CD14-positive monocyte (primary cell): ENCODE data around the gene C2CD2. TPM values are rescaled to one million over a fixed set of nuclear protein-coding genes. Genes with fewer than 3 reads are reported as not detected.

Experiments used
- DNase-seq, 3 donors: peaks; one replicate each; pipeline ENCODE4 v3.0.0-alpha.2; 2011 to 2022
- H2AFZ ChIP-seq: 2 replicates; pipeline ENCODE4 v1.6.0; 2012; ENCODE audit warnings: mild to moderate bottlenecking, low read depth, low read length, inconsistent platforms; ENCODE audit not compliant: insufficient read depth, poor library complexity, severe bottlenecking
- H3K27ac ChIP-seq, 2 donors: 1 replicate in 1 of 2; 2 replicates in 1 of 2; pipeline ENCODE4 v1.5.1; 2012 to 2013; ENCODE audit warnings: low read length in 2 of 2, control low read depth in 1 of 2, inconsistent platforms in 1 of 2, low read depth in 1 of 2, mild to moderate bottlenecking in 1 of 2
- H3K27me3 ChIP-seq, 2 donors: one replicate each; pipeline versions ENCODE4 v1.6.0 to v1.6.1; 2011 to 2013; ENCODE audit warnings: low read length in 2 of 2; ENCODE audit not compliant: control insufficient read depth in 2 of 2, insufficient read depth in 2 of 2
- H3K36me3 ChIP-seq, 2 donors: replicated peaks in 1 of 2; 1 replicate in 1 of 2; 2 replicates in 1 of 2; pipeline versions ENCODE4 v1.5.1 to v1.6.1; 2012 to 2013; ENCODE audit warnings: low read length in 2 of 2, control low read depth in 1 of 2, inconsistent platforms in 1 of 2, mild to moderate bottlenecking in 1 of 2; ENCODE audit not compliant: insufficient read depth in 2 of 2, control insufficient read depth in 1 of 2
- H3K4me1 ChIP-seq, 2 donors: 1 replicate in 1 of 2; 2 replicates in 1 of 2; pipeline versions ENCODE4 v1.5.1 to v1.6.1; 2012 to 2013; ENCODE audit warnings: low read length in 2 of 2, control low read depth in 1 of 2, inconsistent platforms in 1 of 2, mild to moderate bottlenecking in 1 of 2, moderate library complexity in 1 of 2; ENCODE audit not compliant: insufficient read depth in 2 of 2, control insufficient read depth in 1 of 2
- H3K4me2 ChIP-seq: replicated peaks from 2 replicates; pipeline ENCODE3; 2012; ENCODE audit warnings: low read length, moderate library complexity, mild to moderate bottlenecking; ENCODE audit not compliant: poor library complexity, severe bottlenecking; ENCODE audit errors: extremely low read depth
- H3K4me3 ChIP-seq, 3 experiments: fragments of 200-600 bp in 1 of 3; sonication (generic) in 1 of 3; replicated peaks in 1 of 3; 1 replicate in 2 of 3; 2 replicates in 1 of 3; pipeline ENCODE4 v1.5.1; 2011 to 2013; ENCODE audit warnings: low read length in 3 of 3, mild to moderate bottlenecking in 3 of 3, control low read depth in 2 of 3, low read depth in 2 of 3, inconsistent platforms in 1 of 3, moderate library complexity in 1 of 3
- H3K79me2 ChIP-seq: 2 replicates; pipeline ENCODE4 v1.6.0; 2012; ENCODE audit warnings: mild to moderate bottlenecking, control low read depth, inconsistent platforms, low read length, moderate library complexity; ENCODE audit not compliant: insufficient read depth
- H3K9ac ChIP-seq: 2 replicates; pipeline ENCODE4 v1.6.0; 2017; ENCODE audit warnings: low read length, mild to moderate bottlenecking; ENCODE audit not compliant: insufficient read depth, poor library complexity, severe bottlenecking
- H3K9me3 ChIP-seq, 2 donors: replicated peaks in 1 of 2; 1 replicate in 1 of 2; 2 replicates in 1 of 2; pipeline versions ENCODE4 v1.5.1 to v1.6.1; 2012 to 2013; ENCODE audit warnings: low read length in 2 of 2, control low read depth in 1 of 2; ENCODE audit not compliant: control insufficient read depth in 1 of 2, insufficient read depth in 1 of 2
- H4K20me1 ChIP-seq: 2 replicates; pipeline ENCODE4 v1.6.0; 2012; ENCODE audit warnings: mild to moderate bottlenecking, low read length, control low read depth, moderate library complexity; ENCODE audit not compliant: insufficient read depth
- H3K27ac Mint-ChIP-seq, 7 donors: one replicate each; pipeline ENCODE4 v1.8.0; 2020; ENCODE audit warnings: mild to moderate bottlenecking in 7 of 7, mixed read lengths in 7 of 7, moderate library complexity in 6 of 7, inconsistent platforms in 2 of 7
- H3K27me3 Mint-ChIP-seq, 3 donors: one replicate each; pipeline ENCODE4 v1.8.0; 2021 to 2022; ENCODE audit warnings: low read depth in 3 of 3, mild to moderate bottlenecking in 3 of 3, mixed read lengths in 3 of 3, moderate library complexity in 3 of 3, inconsistent platforms in 1 of 3
- H3K36me3 Mint-ChIP-seq, 2 donors: one replicate each; pipeline ENCODE4 v1.8.0; 2020; ENCODE audit warnings: mixed read lengths in 2 of 2, inconsistent platforms in 1 of 2, mild to moderate bottlenecking in 1 of 2
- H3K4me1 Mint-ChIP-seq: one replicate; pipeline ENCODE4 v1.8.0; 2020; ENCODE audit warnings: mild to moderate bottlenecking, mixed read lengths
- H3K4me3 Mint-ChIP-seq, 2 donors: one replicate each; pipeline ENCODE4 v1.8.0; 2020; ENCODE audit warnings: mild to moderate bottlenecking in 2 of 2, mixed read lengths in 2 of 2, moderate library complexity in 1 of 2
- H3K9me3 Mint-ChIP-seq, 7 donors: one replicate each; pipeline ENCODE4 v1.8.0; 2020 to 2022; ENCODE audit warnings: mixed read lengths in 7 of 7, mild to moderate bottlenecking in 6 of 7, moderate library complexity in 6 of 7, inconsistent platforms in 2 of 7
- CTCF ChIP-seq: fragments of 200-600 bp; IDR thresholded peaks from one replicate; pipeline ENCODE4 v1.8.0; 2022; ENCODE audit warnings: antibody characterized with exemption, mild to moderate bottlenecking
- WGBS: methylation state at CpG from one replicate; pipeline ENCODE4 v1.1.5; 2013; ENCODE audit warnings: missing lambda C conversion rate; ENCODE audit not compliant: insufficient coverage; 5-methylcytosine and 5-hydroxymethylcytosine counted together
- intact Hi-C, 2 donors: fragments of 100-400 bp; cut with micrococcal nuclease; formaldehyde crosslinking; loops; one replicate each; pipeline versions ENCODE4 v1.15.0 to v1.15.1; 2023
- polyA plus RNA-seq, 3 donors: library from polyadenylated mRNA; depleted of rRNA in 1 of 3; unstranded in 2 of 3; stranded (reverse) in 1 of 3; fragments of 300-500 nt in 2 of 3; fragments of >200 nt in 1 of 3; fragmentation: Illumina TruSeq in 2 of 3; gene quantifications; 1 replicate in 2 of 3; 2 replicates in 1 of 3; pipeline ENCODE4 v1.2.3, GENCODE V29; 2012 to 2021

C2CD2 gene
- polyA plus RNA-seq, 3 donors, result 1.4 to 17.0 (median 3.8) TPM

DNA sequence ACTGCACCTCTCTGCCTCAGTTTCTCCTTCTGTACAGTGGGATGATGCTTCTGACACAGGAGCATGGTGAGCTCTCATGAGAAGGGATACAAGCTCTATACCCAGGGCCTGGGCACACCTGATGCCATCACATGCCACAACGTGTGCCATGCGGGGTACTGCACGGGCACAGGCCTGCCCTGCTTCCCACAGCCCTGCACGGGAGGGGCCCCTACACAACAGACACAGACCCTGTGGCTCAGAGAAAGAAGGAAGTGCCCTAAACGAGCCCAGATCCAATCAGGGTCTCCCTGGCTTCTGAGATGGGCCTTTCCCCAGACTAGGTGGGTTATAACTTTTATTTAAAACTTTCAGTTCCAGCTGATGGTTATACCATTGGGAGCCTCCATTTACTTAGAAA, 24.6 kb downstream of the C2CD2 start:
- H3K4me3 Mint-ChIP-seq, result no peak overlapping the region
- intact Hi-C loops, result no loop called here
- peak in 1 of 3 donors; percentile 33 for DNase-seq

DNA sequence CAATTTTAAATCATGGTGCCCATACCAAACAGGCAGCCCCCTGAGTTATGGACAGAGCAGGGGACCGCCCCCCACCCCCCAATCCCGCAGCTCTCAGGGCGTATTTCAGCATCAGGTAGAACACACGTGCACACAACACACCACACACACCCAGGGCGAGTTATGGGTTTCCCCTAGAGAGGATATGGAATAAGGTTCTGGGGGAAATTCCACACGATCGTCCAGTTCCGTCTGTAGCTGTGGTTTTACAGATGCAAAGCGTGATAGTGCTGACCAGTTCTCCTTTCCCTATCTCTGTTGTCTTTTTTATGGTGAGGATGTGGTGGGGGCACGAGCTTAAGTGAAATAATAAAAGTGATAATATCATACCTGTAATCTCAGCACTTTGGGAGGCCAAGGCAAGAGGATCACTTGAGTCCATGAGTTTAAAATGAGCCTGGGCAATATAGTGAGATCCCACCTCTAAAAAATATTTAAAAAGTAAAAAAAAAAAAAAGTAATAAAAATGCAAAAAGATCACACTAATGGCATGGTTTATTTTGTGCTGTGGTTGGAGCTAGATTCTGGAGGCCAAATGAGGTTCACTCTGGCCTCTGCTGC, 25.1 kb downstream of the C2CD2 start:
- Mint-ChIP-seq H3K27me3 (peaks cover 5 to 10% (median 8%) of the 10 kb centered on the region in 3 donors), H3K4me1 (peaks cover 79% of the 10 kb centered on the region)

More for the DNA sequence above, 24.6 kb downstream of the C2CD2 start:
- Histone ChIP-seq H3K79me2 (peaks cover 8% of the 10 kb centered on the region), H3K9ac (no peak overlapping the region), H3K36me3 (no peaks in the 10 kb centered on the region), H2AFZ (peak overlapping the region; percentile 6), H3K4me3 (peak overlapping the region in 1 of 3 experiments; percentile 28), H3K4me1 (peaks cover 65 to 66% of the 10 kb centered on the region in 2 donors), H3K27ac (peak overlapping the region; percentile 42 to 94), H3K9me3 (no peaks in the 10 kb centered on the region), H3K4me2 (peak overlapping the region; percentile 10), H3K27me3 (no peaks in the 10 kb centered on the region), H4K20me1 (peaks cover 3% of the 10 kb centered on the region)
- peak overlapping the region in 6 of 7 donors; percentile 14 to 97 (median 69) for H3K27ac Mint-ChIP-seq
- no peak for TF ChIP-seq CTCF
- WGBS, result 18% methylated on average over 5 of the region's 5 CpGs
- H3K4me1 Mint-ChIP-seq, result peaks cover 79% of the 10 kb centered on the region
- H3K9me3 Mint-ChIP-seq, result peaks cover 0 to 2% (median 0%) of the 10 kb centered on the region in 7 donors
- peaks cover 7 to 8% (median 8%) of the 10 kb centered on the region in 3 donors for H3K27me3 Mint-ChIP-seq
- H3K36me3 Mint-ChIP-seq, result no peaks in the 10 kb centered on the region

More for the DNA sequence above, 25.1 kb downstream of the C2CD2 start:
- Histone ChIP-seq H3K27ac (peak overlapping the region; percentile 85 to 94), H3K9ac (peak overlapping the region; percentile 48), H3K9me3 (no peaks in the 10 kb centered on the region), H3K36me3 (no peaks in the 10 kb centered on the region), H2AFZ (peak overlapping the region; percentile 66), H3K4me2 (peak overlapping the region; percentile 70), H3K27me3 (no peaks in the 10 kb centered on the region), H3K4me3 (peak overlapping the region in 2 of 3 experiments; percentile 23 to 63), H3K4me1 (peaks cover 61% of the 10 kb centered on the region in 2 donors), H3K79me2 (peaks cover 8% of the 10 kb centered on the region), H4K20me1 (peaks cover 3% of the 10 kb centered on the region)
- DNase-seq, result peak; percentile 75 to 94 (median 82)
- Mint-ChIP-seq H3K36me3 (no peaks in the 10 kb centered on the region), H3K9me3 (peaks cover 0 to 2% (median 0%) of the 10 kb centered on the region in 7 donors), H3K27ac (peak overlapping the region; percentile 91 to 100 (median 96)), H3K4me3 (peak overlapping the region; percentile 72 to 84)
- TF ChIP-seq CTCF, result no peak
- intact Hi-C loops, result no loop called here
- no CpG with 5 or more reads among the region's 10 CpGs for WGBS
